ENCODE data around the gene C10orf71. TPM values are rescaled to one million over a fixed set of nuclear protein-coding genes. Genes with fewer than 3 reads are reported as not detected.

C10orf71 gene
- total and polyA plus RNA-seq, 2 donors from 2014 or later, result 0.28 TPM; not detected in 1

DNA sequence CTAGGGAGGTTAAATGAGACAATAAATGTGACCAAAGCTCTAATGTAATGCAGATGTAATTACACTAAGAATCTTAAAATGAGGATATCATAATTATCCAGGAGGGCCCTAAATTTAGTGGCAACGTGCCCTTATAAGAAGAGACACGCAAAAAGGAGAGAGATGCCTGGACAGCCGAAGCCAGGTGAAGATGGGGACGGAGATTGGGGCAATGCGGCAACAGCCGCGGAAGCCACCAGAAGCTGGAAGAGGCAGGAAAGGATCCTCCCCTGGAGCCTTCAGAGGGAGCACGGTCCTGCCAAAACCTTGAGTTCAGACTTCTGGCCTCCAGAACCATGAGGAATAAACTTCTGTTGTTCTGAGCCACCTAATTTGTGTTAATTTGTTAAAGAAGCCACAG is 25.3 kb upstream of the C10orf71 start:
- TF ChIP-seq, protein P1, sequence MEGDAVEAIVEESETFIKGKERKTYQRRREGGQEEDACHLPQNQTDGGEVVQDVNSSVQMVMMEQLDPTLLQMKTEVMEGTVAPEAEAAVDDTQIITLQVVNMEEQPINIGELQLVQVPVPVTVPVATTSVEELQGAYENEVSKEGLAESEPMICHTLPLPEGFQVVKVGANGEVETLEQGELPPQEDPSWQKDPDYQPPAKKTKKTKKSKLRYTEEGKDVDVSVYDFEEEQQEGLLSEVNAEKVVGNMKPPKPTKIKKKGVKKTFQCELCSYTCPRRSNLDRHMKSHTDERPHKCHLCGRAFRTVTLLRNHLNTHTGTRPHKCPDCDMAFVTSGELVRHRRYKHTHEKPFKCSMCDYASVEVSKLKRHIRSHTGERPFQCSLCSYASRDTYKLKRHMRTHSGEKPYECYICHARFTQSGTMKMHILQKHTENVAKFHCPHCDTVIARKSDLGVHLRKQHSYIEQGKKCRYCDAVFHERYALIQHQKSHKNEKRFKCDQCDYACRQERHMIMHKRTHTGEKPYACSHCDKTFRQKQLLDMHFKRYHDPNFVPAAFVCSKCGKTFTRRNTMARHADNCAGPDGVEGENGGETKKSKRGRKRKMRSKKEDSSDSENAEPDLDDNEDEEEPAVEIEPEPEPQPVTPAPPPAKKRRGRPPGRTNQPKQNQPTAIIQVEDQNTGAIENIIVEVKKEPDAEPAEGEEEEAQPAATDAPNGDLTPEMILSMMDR (IDR thresholded peaks at IDR 0.05; ENCODE audit: borderline replicate concordance, extremely low read depth, insufficient read depth), result no peak
- FAIRE-seq, result no peak
- Histone ChIP-seq H3K9ac (ENCODE audit: low read length in 3 of 3) (no peak overlapping the region), H3K27ac (ENCODE audit: low read depth in 2 of 2, low read length in 2 of 2) (no peak overlapping the region), H3K9me3 (ENCODE audit: control insufficient read depth in 2 of 3, insufficient read depth in 1 of 3, low read length in 3 of 3) (no peaks in the 10 kb centered on the region), H3K36me3 (ENCODE audit: control insufficient read depth in 2 of 3, insufficient read depth in 3 of 3, low read length in 3 of 3) (no peaks in the 10 kb centered on the region), H3K4me1 (ENCODE audit: control insufficient read depth in 2 of 3, insufficient read depth in 2 of 3, low read depth in 1 of 3, low read length in 3 of 3) (no peaks in the 10 kb centered on the region), H3K4me3 (ENCODE audit: low read length in 3 of 3) (no peak overlapping the region), H3K27me3 (ENCODE audit: control insufficient read depth, insufficient read depth, low read length) (no peaks in the 10 kb centered on the region)
- DNase-seq, result no peak
- intact Hi-C loops (cut with DNase I), result no loop called here

DNA sequence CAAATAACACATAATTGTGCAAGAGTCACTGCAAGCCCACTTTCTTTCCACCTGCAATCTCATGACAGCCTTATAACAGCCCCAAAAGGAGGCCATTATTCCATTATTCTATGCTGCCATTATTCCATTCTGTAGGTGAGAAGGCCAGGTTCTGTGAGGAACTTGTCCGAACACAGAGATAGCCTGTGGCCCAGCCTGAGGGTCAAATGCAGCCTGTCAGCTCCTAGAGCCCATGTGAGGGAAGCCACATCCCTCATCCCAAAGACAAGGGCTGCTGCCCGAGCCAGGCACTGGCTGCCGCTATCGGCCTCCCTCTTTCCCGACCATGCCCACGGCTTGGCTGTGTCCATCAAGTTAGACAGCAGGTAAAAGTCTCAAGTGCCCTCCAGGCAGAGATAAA is 24.1 kb upstream of the C10orf71 start:
- H3K27ac ChIP-seq (ENCODE audit: low read depth in 2 of 2, low read length in 2 of 2), result no peak overlapping the region
- no peaks in the 10 kb centered on the region for H3K36me3 ChIP-seq (ENCODE audit: control insufficient read depth in 2 of 3, insufficient read depth in 3 of 3, low read length in 3 of 3)
- TF ChIP-seq, protein P1 (IDR thresholded peaks at IDR 0.05; ENCODE audit: borderline replicate concordance, extremely low read depth, insufficient read depth), result no peak
- intact Hi-C loops (cut with DNase I), result no loop called here
- DNase-seq (no peak), FAIRE-seq (no peak)
- H3K4me1 ChIP-seq (ENCODE audit: control insufficient read depth in 2 of 3, insufficient read depth in 2 of 3, low read depth in 1 of 3, low read length in 3 of 3), result no peaks in the 10 kb centered on the region
- no peaks in the 10 kb centered on the region for H3K27me3 ChIP-seq (ENCODE audit: control insufficient read depth, insufficient read depth, low read length)
- no peak overlapping the region for H3K9ac ChIP-seq (ENCODE audit: low read length in 3 of 3)
- H3K4me3 ChIP-seq (ENCODE audit: low read length in 3 of 3), result no peak overlapping the region
- H3K9me3 ChIP-seq (ENCODE audit: control insufficient read depth in 2 of 3, insufficient read depth in 1 of 3, low read length in 3 of 3), result no peaks in the 10 kb centered on the region

DNA sequence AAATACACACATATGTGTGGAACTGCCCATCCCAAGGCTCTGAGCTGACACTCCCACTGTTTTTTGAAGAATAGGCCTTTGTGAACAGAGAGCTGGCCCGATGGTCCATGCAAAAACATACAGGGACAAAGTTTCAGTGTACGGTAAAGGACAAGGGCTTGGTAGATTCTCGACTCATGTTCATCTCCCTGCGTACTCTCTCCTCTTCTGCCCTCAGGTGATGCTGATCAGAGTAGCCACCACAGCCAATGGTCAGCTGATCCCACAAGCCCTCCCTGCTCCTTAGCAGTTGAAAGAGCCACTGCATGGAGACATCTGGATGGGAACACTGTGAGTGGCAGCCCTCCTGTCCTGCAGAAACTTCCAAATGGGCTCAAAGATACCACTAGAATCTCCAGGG is 23.1 kb upstream of the C10orf71 start:
- Histone ChIP-seq H3K9ac (ENCODE audit: low read length in 3 of 3) (no peak overlapping the region), H3K27me3 (ENCODE audit: control insufficient read depth, insufficient read depth, low read length) (no peaks in the 10 kb centered on the region), H3K9me3 (ENCODE audit: control insufficient read depth in 2 of 3, insufficient read depth in 1 of 3, low read length in 3 of 3) (no peaks in the 10 kb centered on the region), H3K36me3 (ENCODE audit: control insufficient read depth in 2 of 3, insufficient read depth in 3 of 3, low read length in 3 of 3) (no peaks in the 10 kb centered on the region), H3K4me3 (ENCODE audit: low read length in 3 of 3) (no peak overlapping the region), H3K4me1 (ENCODE audit: control insufficient read depth in 2 of 3, insufficient read depth in 2 of 3, low read depth in 1 of 3, low read length in 3 of 3) (no peaks in the 10 kb centered on the region), H3K27ac (ENCODE audit: low read depth in 2 of 2, low read length in 2 of 2) (no peak overlapping the region)
- TF ChIP-seq, protein P1 (IDR thresholded peaks at IDR 0.05; ENCODE audit: borderline replicate concordance, extremely low read depth, insufficient read depth), result no peak
- no peak for DNase-seq
- intact Hi-C loops (cut with DNase I), result no loop called here
- no peak for FAIRE-seq

DNA sequence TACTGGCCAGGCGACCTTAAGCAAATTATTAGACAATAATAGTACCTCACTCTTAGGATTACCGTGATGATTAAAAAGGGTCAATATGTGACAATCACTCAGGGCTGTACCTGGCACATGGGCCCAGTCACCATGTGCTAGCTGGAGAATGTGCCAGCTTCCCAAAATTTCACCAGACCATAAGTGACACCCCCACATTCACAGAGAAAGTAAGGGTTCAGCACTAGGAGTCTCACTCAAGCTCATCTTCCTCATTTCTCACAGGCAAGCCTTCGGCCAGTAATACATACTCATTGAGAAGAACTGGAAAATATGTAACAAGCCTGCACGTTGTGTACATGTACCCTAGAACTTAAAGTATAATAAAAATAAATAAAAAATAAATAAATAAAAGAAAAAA is 22.4 kb upstream of the C10orf71 start:
- FAIRE-seq, result no peak
- Histone ChIP-seq H3K27ac (ENCODE audit: low read depth in 2 of 2, low read length in 2 of 2) (no peak overlapping the region), H3K9ac (ENCODE audit: low read length in 3 of 3) (no peak overlapping the region), H3K36me3 (ENCODE audit: control insufficient read depth in 2 of 3, insufficient read depth in 3 of 3, low read length in 3 of 3) (no peaks in the 10 kb centered on the region), H3K27me3 (ENCODE audit: control insufficient read depth, insufficient read depth, low read length) (no peaks in the 10 kb centered on the region), H3K4me1 (ENCODE audit: control insufficient read depth in 2 of 3, insufficient read depth in 2 of 3, low read depth in 1 of 3, low read length in 3 of 3) (no peaks in the 10 kb centered on the region), H3K9me3 (ENCODE audit: control insufficient read depth in 2 of 3, insufficient read depth in 1 of 3, low read length in 3 of 3) (no peaks in the 10 kb centered on the region), H3K4me3 (ENCODE audit: low read length in 3 of 3) (no peak overlapping the region)
- no peak for DNase-seq
- intact Hi-C loops (cut with DNase I), result no loop called here
- TF ChIP-seq, protein P1 (IDR thresholded peaks at IDR 0.05; ENCODE audit: borderline replicate concordance, extremely low read depth, insufficient read depth), result no peak
